IMR-90 (cell line): ENCODE measurements around the gene CDKAL1. TPM values are rescaled to one million over a fixed set of nuclear protein-coding genes. Genes with fewer than 3 reads are reported as not detected.

Experiments
- ATAC-seq: fragments of 200-7000 bp; cut with Tn5 transposase; 2 replicates; pipeline ENCODE4 v1.9.1; 2020; ENCODE audit warnings: low read depth, mild to moderate bottlenecking, moderate library complexity
- BruUV-seq: library from RNA; stranded (reverse); fragments of 400-500 nt; replicated peaks from 2 replicates; lab custom pipeline; 2021; lab: Mats Ljungman, UMichigan
- CTCF ChIA-PET: fragments of 300-600 bp; formaldehyde crosslinking; extraction: SDS; loops from one replicate; lab custom pipeline; 2021; ENCODE audit warnings: antibody characterized with exemption; lab: Yijun Ruan, JAX
- POLR2A ChIA-PET: fragments of 300-600 bp; sonication (Branson Sonifier 250); formaldehyde crosslinking; loops from one replicate; lab custom pipeline; 2022; ENCODE audit warnings: antibody characterized with exemption; ENCODE audit not compliant: unreplicated experiment; lab: Charles Lee
- DNase-seq: peaks from one replicate; pipeline ENCODE4 v3.0.0; 2013
- H2AFZ ChIP-seq: replicated peaks from 2 replicates; pipeline ENCODE3; 2013; ENCODE audit warnings: low read length, mild to moderate bottlenecking; ENCODE audit not compliant: poor library complexity
- H2AK5ac ChIP-seq: 2 replicates; pipeline ENCODE4 v1.6.1; 2013; ENCODE audit warnings: low read depth, low read length, inconsistent platforms
- H2AK9ac ChIP-seq: replicated peaks from 2 replicates; pipeline ENCODE3; 2013; ENCODE audit warnings: mild to moderate bottlenecking, low read depth, low read length, moderate library complexity; ENCODE audit not compliant: poor library complexity
- H2BK120ac ChIP-seq: 2 replicates; pipeline ENCODE4 v1.6.1; 2013; ENCODE audit warnings: low read depth, low read length, inconsistent platforms
- H2BK15ac ChIP-seq: 3 replicates; pipeline ENCODE4 v1.6.1; 2013; ENCODE audit warnings: low read depth, low read length, inconsistent platforms
- H2BK20ac ChIP-seq: 2 replicates; pipeline ENCODE4 v1.6.1; 2013; ENCODE audit warnings: low read depth, mild to moderate bottlenecking, inconsistent platforms, low read length, moderate library complexity
- H2BK5ac ChIP-seq: 2 replicates; pipeline ENCODE4 v1.6.1; 2013; ENCODE audit warnings: mild to moderate bottlenecking, low read depth, low read length, inconsistent platforms; ENCODE audit not compliant: poor library complexity, severe bottlenecking
- H3K14ac ChIP-seq: replicated peaks from 2 replicates; pipeline ENCODE4 v1.6.1; 2013; ENCODE audit warnings: low read depth, low read length, inconsistent platforms
- H3K18ac ChIP-seq: 2 replicates; pipeline ENCODE4 v1.6.1; 2013; ENCODE audit warnings: low read depth, low read length, control low read depth
- H3K23ac ChIP-seq: 2 replicates; pipeline ENCODE4 v1.6.1; 2013; ENCODE audit warnings: low read depth, low read length, inconsistent platforms
- H3K27ac ChIP-seq: 2 replicates; pipeline ENCODE4 v1.5.1; 2013; ENCODE audit warnings: mild to moderate bottlenecking, control low read depth, low read length; ENCODE audit not compliant: insufficient read depth
- H3K27me3 ChIP-seq: 2 replicates; pipeline ENCODE4 v1.6.1; 2013; ENCODE audit warnings: low read length; ENCODE audit not compliant: control insufficient read depth, insufficient read depth
- H3K36me3 ChIP-seq: 2 replicates; pipeline ENCODE4 v1.6.1; 2013; ENCODE audit warnings: low read length, mixed read lengths; ENCODE audit not compliant: control insufficient read depth, insufficient read depth
- H3K4ac ChIP-seq: 2 replicates; pipeline ENCODE4 v1.6.1; 2013; ENCODE audit warnings: low read depth, low read length, inconsistent platforms
- H3K4me1 ChIP-seq: 2 replicates; pipeline ENCODE4 v1.6.1; 2013; ENCODE audit warnings: low read length, mixed read lengths; ENCODE audit not compliant: control insufficient read depth, insufficient read depth
- H3K4me2 ChIP-seq: 2 replicates; pipeline ENCODE4 v1.6.1; 2013; ENCODE audit warnings: low read depth, mild to moderate bottlenecking, control low read depth, low read length, moderate library complexity
- H3K4me3 ChIP-seq: 2 replicates; pipeline ENCODE4 v1.5.1; 2013; ENCODE audit warnings: low read depth, mild to moderate bottlenecking, control low read depth, low read length, moderate library complexity; ENCODE audit not compliant: insufficient read depth
- H3K56ac ChIP-seq: 2 replicates; pipeline ENCODE4 v1.6.1; 2013; ENCODE audit warnings: low read length, inconsistent platforms; ENCODE audit not compliant: insufficient read depth; ENCODE audit errors: extremely low read depth
- H3K79me1 ChIP-seq, 2 experiments: 2 replicates each; pipeline ENCODE4 v1.6.1; 2013; ENCODE audit warnings: low read length in 2 of 2, inconsistent platforms in 1 of 2, low read depth in 1 of 2
- H3K9ac ChIP-seq: 2 replicates; pipeline ENCODE4 v1.6.1; 2013; ENCODE audit warnings: low read depth, low read length, control low read depth
- H3K9me1 ChIP-seq: 2 replicates; pipeline ENCODE4 v1.6.1; 2013; ENCODE audit warnings: low read length, inconsistent platforms; ENCODE audit not compliant: insufficient read depth
- H3K9me3 ChIP-seq: 2 replicates; pipeline ENCODE4 v1.6.1; 2013; ENCODE audit warnings: low read length; ENCODE audit not compliant: control insufficient read depth, insufficient read depth
- H4K20me1 ChIP-seq: 2 replicates; pipeline ENCODE4 v1.6.1; 2013; ENCODE audit warnings: low read length, inconsistent platforms; ENCODE audit not compliant: insufficient read depth
- H4K5ac ChIP-seq: 2 replicates; pipeline ENCODE4 v1.6.1; 2013; ENCODE audit warnings: mild to moderate bottlenecking, low read depth, low read length, control low read depth
- H4K8ac ChIP-seq, 2 experiments: 2 replicates each; pipeline ENCODE4 v1.6.1; 2013; ENCODE audit warnings: low read depth in 2 of 2, low read length in 2 of 2, control low read depth in 1 of 2, inconsistent platforms in 1 of 2
- H4K91ac ChIP-seq: 2 replicates; pipeline ENCODE4 v1.6.1; 2013; ENCODE audit warnings: low read depth, low read length, inconsistent platforms; ENCODE audit not compliant: insufficient read depth
- CEBPB ChIP-seq: IDR thresholded peaks from 2 replicates; pipeline ENCODE4 v1.6.1; 2012; ENCODE audit warnings: low read depth, low read length, improper control_type of control experiment
- CTCF ChIP-seq: conservative IDR thresholded peaks from 2 replicates; pipeline ENCODE4 v1.5.1; 2012; ENCODE audit warnings: mild to moderate bottlenecking, low read depth, low read length, improper control_type of control experiment
- FOS ChIP-seq: fragments of 150-350 bp; IDR thresholded peaks from 2 replicates; pipeline ENCODE4 v1.6.1; 2016; ENCODE audit warnings: low read depth, low read length
- NFE2L2 ChIP-seq: fragments of 150-350 bp; IDR thresholded peaks from 2 replicates; pipeline ENCODE4 v1.6.1; 2016; ENCODE audit warnings: low read depth, mild to moderate bottlenecking, low read length
- WGBS, 2 experiments: methylation state at CpG; one replicate each; pipeline versions ENCODE4 v1.1.5 to v1.1.7; 2013; ENCODE audit warnings: missing lambda C conversion rate in 2 of 2; ENCODE audit not compliant: insufficient read length in 1 of 2; ENCODE audit errors: extremely low coverage in 2 of 2; 5-methylcytosine and 5-hydroxymethylcytosine counted together
- dilution Hi-C: fragments of 300-500 bp; cut with HindIII; formaldehyde crosslinking; loops from one replicate; pipeline ENCODE4 v1.14.3; 2018; ENCODE audit warnings: low sequenced_read_pairs; ENCODE audit not compliant: unreplicated experiment
- in situ Hi-C: fragments of 300-500 bp; cut with MboI; formaldehyde crosslinking; loops from 3 replicates; pipeline ENCODE4 v1.14.3; 2019; ENCODE audit warnings: low sequenced_read_pairs, inconsistent platforms, mixed read lengths
- intact Hi-C: fragments of 100-400 bp; cut with micrococcal nuclease; formaldehyde crosslinking; loops from 2 replicates; pipeline ENCODE4 v1.10.0; 2022
- polyA plus RNA-seq, 3 experiments: library from polyadenylated mRNA; depleted of rRNA; stranded (reverse); fragments of >200 nt; gene quantifications; 2 replicates each; pipeline ENCODE4 v1.2.3, GENCODE V29; 2012; ENCODE audit warnings: low replicate concordance in 1 of 3
- total RNA-seq: library from RNA; depleted of rRNA; stranded (reverse); fragments of >200 nt; gene quantifications from 2 replicates; pipeline ENCODE4 v1.2.3, GENCODE V29; 2012

The CDKAL1 gene
- total and polyA plus RNA-seq, 2 of the 4 experiments (the other 2 are of a cell fraction), result 3.7 to 13.1 TPM

DNA sequence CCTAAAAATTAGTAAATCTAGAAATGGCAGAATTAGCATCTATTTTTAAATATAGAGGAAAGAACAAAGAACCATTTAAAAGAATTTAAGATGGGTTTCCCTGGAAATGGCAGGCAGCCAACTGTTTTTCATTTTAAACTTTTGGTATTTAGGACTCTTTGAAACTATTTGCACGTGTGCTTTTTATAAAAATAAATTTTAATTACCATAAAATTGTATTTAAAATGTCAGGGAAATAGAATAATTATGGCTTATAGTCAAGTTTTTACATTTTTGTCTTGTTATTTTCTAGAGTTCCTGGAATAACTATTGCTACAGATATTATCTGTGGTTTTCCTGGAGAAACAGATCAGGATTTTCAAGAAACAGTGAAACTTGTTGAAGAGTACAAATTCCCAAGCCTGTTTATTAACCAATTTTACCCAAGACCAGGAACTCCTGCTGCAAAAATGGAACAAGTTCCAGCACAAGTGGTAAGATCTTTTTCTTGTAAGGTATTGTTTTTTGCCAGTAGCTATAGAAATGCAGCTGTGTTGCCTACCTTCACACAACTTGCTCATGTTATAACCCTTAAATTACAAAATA is 530.6 kb downstream of the CDKAL1 start:
- Histone ChIP-seq H2BK20ac (no peak overlapping the region), H3K9me1 (no peaks in the 10 kb centered on the region), H4K5ac (no peak overlapping the region), H3K4me3 (no peak overlapping the region), H3K4me1 (no peaks in the 10 kb centered on the region), H2BK15ac (no peak overlapping the region), H3K36me3 (no peaks in the 10 kb centered on the region), H3K27ac (no peak overlapping the region), H3K23ac (no peak overlapping the region), H3K4ac (no peak overlapping the region), H2AK5ac (no peak overlapping the region), H3K9me3 (no peaks in the 10 kb centered on the region), H2BK120ac (no peak overlapping the region), H4K91ac (no peak overlapping the region), H3K14ac (no peak overlapping the region), H4K8ac (no peak overlapping the region), H3K56ac (no peak overlapping the region), H2AFZ (no peak overlapping the region), H3K4me2 (no peak overlapping the region), H3K9ac (no peak overlapping the region), H2BK5ac (no peak overlapping the region), H3K79me1 (no peaks in the 10 kb centered on the region), H3K27me3 (no peaks in the 10 kb centered on the region), H3K18ac (no peak overlapping the region), H2AK9ac (no peak overlapping the region), H4K20me1 (no peaks in the 10 kb centered on the region)
- no TSS peak for BruUV-seq
- ATAC-seq (no peak), DNase-seq (no peak)
- POLR2A ChIA-PET, result no interaction called here
- no CpG with 5 or more reads among the region's 1 CpG for WGBS, 2 experiments
- in situ Hi-C loops (no loop called here), dilution Hi-C loops (no loop called here), intact Hi-C loops (no loop called here)
- TF ChIP-seq FOS (no peak), CEBPB (no peak), CTCF (no peak), NFE2L2 (no peak)
- CTCF ChIA-PET, result interaction anchor here (0.6 kb wide), 1 partner anchor 33 kb away, joined by 5 read pairs; no protein-coding TSS in a partner anchor
